Astrocyte of the cerebellum (primary cell): Measurements from ENCODE around the gene FEV.

Experiments used
- DNase-seq: peaks from one replicate; pipeline ENCODE4 v3.0.0-alpha.2; 2011; ENCODE audit warnings: low read depth
- H3K4me3 ChIP-seq: 2 replicates; pipeline ENCODE4 v1.5.1; 2011; ENCODE audit warnings: mild to moderate bottlenecking, low read depth, low read length, moderate library complexity
- in situ Hi-C: cut with HindIII; loops from 2 replicates; pipeline ENCODE4 v1.10.0; 2017; ENCODE audit warnings: low sequenced_read_pairs
- TF ChIP-seq, protein P1 (sequence below): IDR thresholded peaks from 2 replicates; pipeline ENCODE4 v1.5.1; 2012; ENCODE audit warnings: low read length, low read depth, moderate library complexity, mild to moderate bottlenecking; ENCODE audit errors: missing control alignments

FEV gene

GRCh38 chr2:218979846-218980734 lies 4.9 kb downstream of the FEV start:
- TF ChIP-seq, protein P1, sequence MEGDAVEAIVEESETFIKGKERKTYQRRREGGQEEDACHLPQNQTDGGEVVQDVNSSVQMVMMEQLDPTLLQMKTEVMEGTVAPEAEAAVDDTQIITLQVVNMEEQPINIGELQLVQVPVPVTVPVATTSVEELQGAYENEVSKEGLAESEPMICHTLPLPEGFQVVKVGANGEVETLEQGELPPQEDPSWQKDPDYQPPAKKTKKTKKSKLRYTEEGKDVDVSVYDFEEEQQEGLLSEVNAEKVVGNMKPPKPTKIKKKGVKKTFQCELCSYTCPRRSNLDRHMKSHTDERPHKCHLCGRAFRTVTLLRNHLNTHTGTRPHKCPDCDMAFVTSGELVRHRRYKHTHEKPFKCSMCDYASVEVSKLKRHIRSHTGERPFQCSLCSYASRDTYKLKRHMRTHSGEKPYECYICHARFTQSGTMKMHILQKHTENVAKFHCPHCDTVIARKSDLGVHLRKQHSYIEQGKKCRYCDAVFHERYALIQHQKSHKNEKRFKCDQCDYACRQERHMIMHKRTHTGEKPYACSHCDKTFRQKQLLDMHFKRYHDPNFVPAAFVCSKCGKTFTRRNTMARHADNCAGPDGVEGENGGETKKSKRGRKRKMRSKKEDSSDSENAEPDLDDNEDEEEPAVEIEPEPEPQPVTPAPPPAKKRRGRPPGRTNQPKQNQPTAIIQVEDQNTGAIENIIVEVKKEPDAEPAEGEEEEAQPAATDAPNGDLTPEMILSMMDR: peak; percentile 82
- peak; percentile 24 for DNase-seq
- in situ Hi-C loops: no loop called here
- H3K4me3 ChIP-seq: no peak overlapping the region

GRCh38 chr2:218975060-218975777 lies 9.8 kb downstream of the FEV start:
- in situ Hi-C loops: no loop called here
- no peak for DNase-seq
- H3K4me3 ChIP-seq: no peak overlapping the region
- TF ChIP-seq, protein P1: no peak

GRCh38 chr2:218970894-218971293 lies 14.1 kb downstream of the FEV start:
- DNase-seq: no peak
- no peak overlapping the region for H3K4me3 ChIP-seq
- TF ChIP-seq, protein P1: no peak
- in situ Hi-C loops: no loop called here

DNA sequence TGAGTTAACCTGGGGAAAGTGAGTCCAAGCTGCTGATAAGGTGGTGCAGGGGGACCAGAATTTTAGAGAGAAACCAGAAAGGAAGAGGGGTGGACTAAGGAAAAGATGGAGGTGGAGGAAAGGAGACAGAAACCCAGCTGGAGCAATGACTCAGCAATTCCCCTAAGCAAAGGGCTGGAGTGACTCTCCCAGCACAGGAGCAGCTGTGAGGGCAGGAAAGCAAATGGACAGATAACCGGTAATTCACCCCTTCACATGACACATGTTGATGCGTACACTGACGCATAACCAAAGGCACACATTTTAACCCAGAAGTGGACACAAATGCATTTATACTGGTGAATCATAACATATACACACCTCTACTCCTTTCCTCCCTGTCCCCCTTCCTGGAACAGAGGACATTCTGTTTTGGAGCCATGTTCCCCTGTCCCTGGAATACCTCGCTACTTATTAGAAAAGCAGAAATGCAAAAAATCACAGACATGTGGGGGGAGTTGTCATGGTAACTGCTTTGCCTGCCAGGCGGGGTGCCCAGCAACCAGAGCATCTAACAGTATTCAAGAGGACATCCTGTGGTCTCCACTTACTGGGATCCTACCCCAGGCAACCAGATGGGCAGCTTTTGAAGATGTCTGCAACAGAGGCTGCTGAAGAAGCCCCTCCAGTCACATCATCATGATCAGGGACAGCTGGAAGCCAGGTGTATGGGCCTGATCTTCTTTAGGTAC lies 20.8 kb downstream of the FEV start:
- H3K4me3 ChIP-seq: no peak overlapping the region

DNA sequence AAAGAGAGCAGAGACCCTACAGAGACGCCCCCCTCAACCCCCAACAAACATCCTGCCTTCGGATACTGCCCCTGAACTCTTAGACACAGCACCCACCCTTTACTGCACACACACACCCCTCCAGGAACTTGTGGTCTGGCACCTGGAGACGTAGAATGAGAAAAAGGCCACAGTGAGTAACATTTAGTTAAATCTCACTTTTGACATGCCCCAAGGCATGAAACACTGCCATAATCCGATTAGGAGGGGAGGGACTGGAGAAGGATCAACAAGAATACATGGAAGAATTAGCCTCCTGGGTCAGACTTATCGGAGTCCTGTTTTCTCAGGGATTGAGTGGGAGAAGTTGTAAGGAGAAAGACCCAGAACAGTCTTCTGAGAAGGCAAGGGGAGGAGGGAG lies 21.4 kb downstream of the FEV start:
- in situ Hi-C loops: no loop called here
- no peak for DNase-seq
- TF ChIP-seq, protein P1: no peak
- H3K4me3 ChIP-seq: no peak overlapping the region

More for the DNA sequence above, 20.8 kb downstream of the FEV start:
- DNase-seq: no peak
- in situ Hi-C loops: no loop called here
- TF ChIP-seq, protein P1: no peak

GRCh38 chr2:218962859-218963492 lies 22.0 kb downstream of the FEV start:
- in situ Hi-C loops: no loop called here
- H3K4me3 ChIP-seq: no peak overlapping the region
- TF ChIP-seq, protein P1: no peak
- peak; percentile 5 for DNase-seq
